ENCODE results near the gene ISM1. TPM values are rescaled to one million over a fixed set of nuclear protein-coding genes. Genes with fewer than 3 reads are reported as not detected.

The ISM1 gene
- total RNA-seq, 1 donor from 2014 or later: 1.0 TPM

- Histone ChIP-seq H3K36me3 (ENCODE audit: control insufficient read depth in 3 of 3, insufficient read depth in 3 of 3, low read length in 3 of 3) (no peaks in the 10 kb centered on the region), H3K9me3 (ENCODE audit: control insufficient read depth in 3 of 3, low read length in 3 of 3) (no peaks in the 10 kb centered on the region), H3K4me1 (ENCODE audit: control insufficient read depth in 3 of 3, insufficient read depth in 3 of 3, low read length in 3 of 3) (no peaks in the 10 kb centered on the region), H3K27me3 (ENCODE audit: control insufficient read depth in 3 of 3, insufficient read depth in 3 of 3, low read length in 3 of 3) (no peaks in the 10 kb centered on the region), H3K4me3 (ENCODE audit: low read length in 3 of 3) (no peak overlapping the region), H3K9ac (ENCODE audit: low read depth in 1 of 3, low read length in 3 of 3) (no peak overlapping the region), H3K27ac (ENCODE audit: low read depth, low read length) (no peak overlapping the region)
These were observed 42.4 kb downstream of the ISM1 start for GRCh38 chr20:13263451-13263850.

- Histone ChIP-seq H3K9ac (ENCODE audit: low read depth in 1 of 3, low read length in 3 of 3) (no peak overlapping the region), H3K36me3 (ENCODE audit: control insufficient read depth in 3 of 3, insufficient read depth in 3 of 3, low read length in 3 of 3) (no peaks in the 10 kb centered on the region), H3K4me1 (ENCODE audit: control insufficient read depth in 3 of 3, insufficient read depth in 3 of 3, low read length in 3 of 3) (no peaks in the 10 kb centered on the region), H3K27ac (ENCODE audit: low read depth, low read length) (no peak overlapping the region), H3K4me3 (ENCODE audit: low read length in 3 of 3) (no peak overlapping the region), H3K9me3 (ENCODE audit: control insufficient read depth in 3 of 3, low read length in 3 of 3) (no peaks in the 10 kb centered on the region), H3K27me3 (ENCODE audit: control insufficient read depth in 3 of 3, insufficient read depth in 3 of 3, low read length in 3 of 3) (no peaks in the 10 kb centered on the region)
These were observed 43.8 kb downstream of the ISM1 start for GRCh38 chr20:13264907-13265306.

- no peaks in the 10 kb centered on the region for H3K9me3 ChIP-seq (ENCODE audit: control insufficient read depth in 3 of 3, low read length in 3 of 3)
- no peak overlapping the region for H3K4me3 ChIP-seq (ENCODE audit: low read length in 3 of 3)
- no peak overlapping the region for H3K27ac ChIP-seq (ENCODE audit: low read depth, low read length)
- no peaks in the 10 kb centered on the region for H3K4me1 ChIP-seq (ENCODE audit: control insufficient read depth in 3 of 3, insufficient read depth in 3 of 3, low read length in 3 of 3)
- H3K9ac ChIP-seq (ENCODE audit: low read depth in 1 of 3, low read length in 3 of 3): no peak overlapping the region
- no peaks in the 10 kb centered on the region for H3K27me3 ChIP-seq (ENCODE audit: control insufficient read depth in 3 of 3, insufficient read depth in 3 of 3, low read length in 3 of 3)
- H3K36me3 ChIP-seq (ENCODE audit: control insufficient read depth in 3 of 3, insufficient read depth in 3 of 3, low read length in 3 of 3): no peaks in the 10 kb centered on the region
These were observed 44.9 kb downstream of the ISM1 start for GRCh38 chr20:13265941-13266340.

GRCh38 chr20:13267231-13267630 is 46.2 kb downstream of the ISM1 start:
- Histone ChIP-seq H3K9ac (ENCODE audit: low read depth in 1 of 3, low read length in 3 of 3) (no peak overlapping the region), H3K4me1 (ENCODE audit: control insufficient read depth in 3 of 3, insufficient read depth in 3 of 3, low read length in 3 of 3) (no peaks in the 10 kb centered on the region), H3K36me3 (ENCODE audit: control insufficient read depth in 3 of 3, insufficient read depth in 3 of 3, low read length in 3 of 3) (no peaks in the 10 kb centered on the region), H3K27me3 (ENCODE audit: control insufficient read depth in 3 of 3, insufficient read depth in 3 of 3, low read length in 3 of 3) (no peaks in the 10 kb centered on the region), H3K4me3 (ENCODE audit: low read length in 3 of 3) (no peak overlapping the region), H3K9me3 (ENCODE audit: control insufficient read depth in 3 of 3, low read length in 3 of 3) (no peaks in the 10 kb centered on the region), H3K27ac (ENCODE audit: low read depth, low read length) (no peak overlapping the region)

GRCh38 chr20:13268953-13269352 is 47.9 kb downstream of the ISM1 start:
- Histone ChIP-seq H3K4me3 (ENCODE audit: low read length in 3 of 3) (no peak overlapping the region), H3K9ac (ENCODE audit: low read depth in 1 of 3, low read length in 3 of 3) (no peak overlapping the region), H3K27ac (ENCODE audit: low read depth, low read length) (no peak overlapping the region), H3K4me1 (ENCODE audit: control insufficient read depth in 3 of 3, insufficient read depth in 3 of 3, low read length in 3 of 3) (peaks cover 0 to 2% (median 0%) of the 10 kb centered on the region in 3 donors), H3K36me3 (ENCODE audit: control insufficient read depth in 3 of 3, insufficient read depth in 3 of 3, low read length in 3 of 3) (no peaks in the 10 kb centered on the region), H3K9me3 (ENCODE audit: control insufficient read depth in 3 of 3, low read length in 3 of 3) (no peaks in the 10 kb centered on the region), H3K27me3 (ENCODE audit: control insufficient read depth in 3 of 3, insufficient read depth in 3 of 3, low read length in 3 of 3) (no peaks in the 10 kb centered on the region)

GRCh38 chr20:13270211-13270610 is 49.1 kb downstream of the ISM1 start:
- Histone ChIP-seq H3K4me1 (ENCODE audit: control insufficient read depth in 3 of 3, insufficient read depth in 3 of 3, low read length in 3 of 3) (peaks cover 0 to 6% (median 2%) of the 10 kb centered on the region in 3 donors), H3K36me3 (ENCODE audit: control insufficient read depth in 3 of 3, insufficient read depth in 3 of 3, low read length in 3 of 3) (no peaks in the 10 kb centered on the region), H3K9ac (ENCODE audit: low read depth in 1 of 3, low read length in 3 of 3) (no peak overlapping the region), H3K27ac (ENCODE audit: low read depth, low read length) (no peak overlapping the region), H3K9me3 (ENCODE audit: control insufficient read depth in 3 of 3, low read length in 3 of 3) (no peaks in the 10 kb centered on the region), H3K27me3 (ENCODE audit: control insufficient read depth in 3 of 3, insufficient read depth in 3 of 3, low read length in 3 of 3) (no peaks in the 10 kb centered on the region), H3K4me3 (ENCODE audit: low read length in 3 of 3) (no peak overlapping the region)

GRCh38 chr20:13271098-13271497 is 50.0 kb downstream of the ISM1 start:
- no peak overlapping the region for H3K4me3 ChIP-seq (ENCODE audit: low read length in 3 of 3)
- H3K27me3 ChIP-seq (ENCODE audit: control insufficient read depth in 3 of 3, insufficient read depth in 3 of 3, low read length in 3 of 3): no peaks in the 10 kb centered on the region
- H3K9ac ChIP-seq (ENCODE audit: low read depth in 1 of 3, low read length in 3 of 3): no peak overlapping the region
- no peak overlapping the region for H3K27ac ChIP-seq (ENCODE audit: low read depth, low read length)
- H3K9me3 ChIP-seq (ENCODE audit: control insufficient read depth in 3 of 3, low read length in 3 of 3): no peaks in the 10 kb centered on the region
- peaks cover 0 to 8% (median 4%) of the 10 kb centered on the region in 3 donors for H3K4me1 ChIP-seq (ENCODE audit: control insufficient read depth in 3 of 3, insufficient read depth in 3 of 3, low read length in 3 of 3)
- H3K36me3 ChIP-seq (ENCODE audit: control insufficient read depth in 3 of 3, insufficient read depth in 3 of 3, low read length in 3 of 3): no peaks in the 10 kb centered on the region

- no peaks in the 10 kb centered on the region for H3K36me3 ChIP-seq (ENCODE audit: control insufficient read depth in 3 of 3, insufficient read depth in 3 of 3, low read length in 3 of 3)
- no peak overlapping the region for H3K4me3 ChIP-seq (ENCODE audit: low read length in 3 of 3)
- H3K27me3 ChIP-seq (ENCODE audit: control insufficient read depth in 3 of 3, insufficient read depth in 3 of 3, low read length in 3 of 3): no peaks in the 10 kb centered on the region
- no peak overlapping the region for H3K9ac ChIP-seq (ENCODE audit: low read depth in 1 of 3, low read length in 3 of 3)
- no peak overlapping the region for H3K27ac ChIP-seq (ENCODE audit: low read depth, low read length)
- peaks cover 0 to 8% (median 4%) of the 10 kb centered on the region in 3 donors for H3K4me1 ChIP-seq (ENCODE audit: control insufficient read depth in 3 of 3, insufficient read depth in 3 of 3, low read length in 3 of 3)
- no peaks in the 10 kb centered on the region for H3K9me3 ChIP-seq (ENCODE audit: control insufficient read depth in 3 of 3, low read length in 3 of 3)
These were observed 51.2 kb downstream of the ISM1 start for GRCh38 chr20:13271977-13272975.

- Histone ChIP-seq H3K36me3 (ENCODE audit: control insufficient read depth in 3 of 3, insufficient read depth in 3 of 3, low read length in 3 of 3) (no peaks in the 10 kb centered on the region), H3K9me3 (ENCODE audit: control insufficient read depth in 3 of 3, low read length in 3 of 3) (no peaks in the 10 kb centered on the region), H3K4me1 (ENCODE audit: control insufficient read depth in 3 of 3, insufficient read depth in 3 of 3, low read length in 3 of 3) (peaks cover 0 to 8% (median 4%) of the 10 kb centered on the region in 3 donors), H3K27ac (ENCODE audit: low read depth, low read length) (no peak overlapping the region), H3K4me3 (ENCODE audit: low read length in 3 of 3) (no peak overlapping the region), H3K27me3 (ENCODE audit: control insufficient read depth in 3 of 3, insufficient read depth in 3 of 3, low read length in 3 of 3) (no peaks in the 10 kb centered on the region), H3K9ac (ENCODE audit: low read depth in 1 of 3, low read length in 3 of 3) (no peak overlapping the region)
These were observed 53.3 kb downstream of the ISM1 start for GRCh38 chr20:13274275-13274861.

GRCh38 chr20:13276945-13277541 is 56.0 kb downstream of the ISM1 start:
- H3K4me3 ChIP-seq (ENCODE audit: low read length in 3 of 3): no peak overlapping the region
- H3K9me3 ChIP-seq (ENCODE audit: control insufficient read depth in 3 of 3, low read length in 3 of 3): no peaks in the 10 kb centered on the region
- no peak overlapping the region for H3K9ac ChIP-seq (ENCODE audit: low read depth in 1 of 3, low read length in 3 of 3)
- H3K4me1 ChIP-seq (ENCODE audit: control insufficient read depth in 3 of 3, insufficient read depth in 3 of 3, low read length in 3 of 3): peaks cover 0 to 8% (median 4%) of the 10 kb centered on the region in 3 donors
- H3K36me3 ChIP-seq (ENCODE audit: control insufficient read depth in 3 of 3, insufficient read depth in 3 of 3, low read length in 3 of 3): no peaks in the 10 kb centered on the region
- no peaks in the 10 kb centered on the region for H3K27me3 ChIP-seq (ENCODE audit: control insufficient read depth in 3 of 3, insufficient read depth in 3 of 3, low read length in 3 of 3)
- H3K27ac ChIP-seq (ENCODE audit: low read depth, low read length): no peak overlapping the region

All from skeletal muscle tissue (tissue), 4 donors.